ENCODE results near the gene MORF4L1.

DNA sequence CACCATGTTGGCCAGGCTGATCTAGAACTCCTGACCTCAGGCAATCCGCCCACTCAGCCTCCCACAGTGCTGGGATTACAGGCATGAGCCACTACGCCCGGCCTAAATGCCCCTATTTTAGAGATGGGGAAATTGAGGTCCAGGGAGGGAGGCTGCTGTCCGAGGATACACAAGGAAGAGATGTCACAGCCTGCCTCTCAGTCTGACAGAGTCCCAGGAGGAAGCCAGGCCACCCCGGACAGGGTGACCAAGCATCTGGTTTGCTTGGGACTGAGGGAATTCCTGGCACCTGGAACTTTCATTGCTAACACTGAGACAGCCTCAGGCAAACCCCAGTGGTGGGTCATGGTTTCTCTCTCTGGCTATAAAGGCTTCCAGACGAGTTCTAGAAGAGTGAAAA, 30.8 kb upstream of the MORF4L1 start:
- TF ChIP-seq, protein P1, sequence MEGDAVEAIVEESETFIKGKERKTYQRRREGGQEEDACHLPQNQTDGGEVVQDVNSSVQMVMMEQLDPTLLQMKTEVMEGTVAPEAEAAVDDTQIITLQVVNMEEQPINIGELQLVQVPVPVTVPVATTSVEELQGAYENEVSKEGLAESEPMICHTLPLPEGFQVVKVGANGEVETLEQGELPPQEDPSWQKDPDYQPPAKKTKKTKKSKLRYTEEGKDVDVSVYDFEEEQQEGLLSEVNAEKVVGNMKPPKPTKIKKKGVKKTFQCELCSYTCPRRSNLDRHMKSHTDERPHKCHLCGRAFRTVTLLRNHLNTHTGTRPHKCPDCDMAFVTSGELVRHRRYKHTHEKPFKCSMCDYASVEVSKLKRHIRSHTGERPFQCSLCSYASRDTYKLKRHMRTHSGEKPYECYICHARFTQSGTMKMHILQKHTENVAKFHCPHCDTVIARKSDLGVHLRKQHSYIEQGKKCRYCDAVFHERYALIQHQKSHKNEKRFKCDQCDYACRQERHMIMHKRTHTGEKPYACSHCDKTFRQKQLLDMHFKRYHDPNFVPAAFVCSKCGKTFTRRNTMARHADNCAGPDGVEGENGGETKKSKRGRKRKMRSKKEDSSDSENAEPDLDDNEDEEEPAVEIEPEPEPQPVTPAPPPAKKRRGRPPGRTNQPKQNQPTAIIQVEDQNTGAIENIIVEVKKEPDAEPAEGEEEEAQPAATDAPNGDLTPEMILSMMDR (IDR thresholded peaks at IDR 0.05; ENCODE audit: insufficient read depth, low read depth, low read length) = no peak
- TF ChIP-seq EZH2 (IDR thresholded peaks at IDR 0.05; ENCODE audit: insufficient read depth, low read length) = no peak
